ENCODE results near the gene NISCH.

Gene NISCH

DNA sequence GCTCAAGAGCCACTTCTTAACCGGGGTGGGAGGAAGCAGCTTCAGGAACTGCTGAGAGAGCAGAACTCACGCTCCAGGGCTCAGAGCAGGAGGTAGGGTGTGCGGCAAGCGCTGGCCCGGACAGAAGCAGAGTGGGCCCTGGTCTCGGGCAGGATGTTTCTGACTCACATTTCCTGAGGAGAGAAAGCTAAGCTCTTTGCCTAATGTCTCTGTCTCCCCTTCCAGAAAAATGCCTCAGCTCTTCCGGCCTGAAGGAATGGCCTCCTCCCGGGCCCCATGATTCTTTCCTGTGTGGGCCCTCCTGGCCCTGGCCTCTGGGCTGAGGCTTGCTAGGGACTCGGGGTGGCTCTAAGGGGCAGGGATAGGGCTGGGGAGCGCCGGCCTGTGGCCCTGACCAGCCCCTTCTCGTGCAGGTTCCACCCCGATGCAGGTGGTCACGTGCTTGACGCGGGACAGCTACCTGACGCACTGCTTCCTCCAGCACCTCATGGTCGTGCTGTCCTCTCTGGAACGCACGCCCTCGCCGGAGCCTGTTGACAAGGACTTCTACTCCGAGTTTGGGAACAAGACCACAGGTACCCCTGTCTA is 35.6 kb downstream of the NISCH start:
- DNase-seq (ENCODE audit: low spot score), result no peak

DNA sequence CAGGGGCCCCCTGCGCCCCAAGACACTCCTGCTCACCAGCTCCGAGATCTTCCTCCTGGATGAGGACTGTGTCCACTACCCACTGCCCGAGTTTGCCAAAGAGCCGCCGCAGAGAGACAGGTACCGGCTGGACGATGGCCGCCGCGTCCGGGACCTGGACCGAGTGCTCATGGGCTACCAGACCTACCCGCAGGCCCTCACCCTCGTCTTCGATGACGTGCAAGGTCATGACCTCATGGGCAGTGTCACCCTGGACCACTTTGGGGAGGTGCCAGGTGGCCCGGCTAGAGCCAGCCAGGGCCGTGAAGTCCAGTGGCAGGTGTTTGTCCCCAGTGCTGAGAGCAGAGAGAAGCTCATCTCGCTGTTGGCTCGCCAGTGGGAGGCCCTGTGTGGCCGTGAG is 36.7 kb downstream of the NISCH start:
- DNase-seq (ENCODE audit: low spot score), result no peak

DNA sequence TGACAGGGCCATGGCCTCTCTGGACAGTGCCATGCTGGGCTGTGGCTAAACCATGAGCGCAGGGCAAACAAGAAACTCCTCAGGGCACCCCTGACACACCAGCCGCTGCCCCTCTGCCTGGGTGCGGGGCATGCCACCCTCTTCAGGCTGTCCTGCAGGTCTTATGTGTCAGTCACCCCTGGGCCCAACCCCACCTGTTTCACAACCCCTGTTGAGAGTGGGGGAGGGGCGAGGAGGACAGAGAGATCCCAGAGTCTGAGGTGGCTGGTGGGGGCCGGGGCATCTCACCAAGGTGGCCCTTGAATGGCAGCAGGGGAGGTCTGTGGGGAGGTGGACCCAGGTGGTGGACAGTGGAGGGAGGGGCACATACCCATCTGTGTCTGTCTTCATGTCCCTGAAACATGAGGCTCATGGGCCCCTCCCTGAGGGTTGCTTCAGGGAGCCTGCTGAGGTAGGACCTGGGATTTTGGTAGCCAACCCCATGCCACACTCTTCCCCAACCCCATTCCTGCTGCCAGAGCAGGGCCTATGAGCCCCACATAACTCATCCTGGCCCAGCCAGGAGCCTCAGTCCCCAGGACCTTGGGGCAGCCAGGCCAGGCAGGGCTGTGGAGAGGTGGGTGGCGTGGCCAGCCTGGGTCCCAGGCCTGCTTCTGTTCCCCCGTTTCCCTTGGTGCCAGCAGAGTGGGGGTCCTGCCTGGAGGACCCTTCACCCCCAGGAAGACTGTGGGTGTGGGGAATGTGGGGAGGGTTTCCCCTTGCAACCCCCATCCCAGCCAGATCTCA is 38.0 kb downstream of the NISCH start:
- DNase-seq (ENCODE audit: low spot score), result no peak

DNA sequence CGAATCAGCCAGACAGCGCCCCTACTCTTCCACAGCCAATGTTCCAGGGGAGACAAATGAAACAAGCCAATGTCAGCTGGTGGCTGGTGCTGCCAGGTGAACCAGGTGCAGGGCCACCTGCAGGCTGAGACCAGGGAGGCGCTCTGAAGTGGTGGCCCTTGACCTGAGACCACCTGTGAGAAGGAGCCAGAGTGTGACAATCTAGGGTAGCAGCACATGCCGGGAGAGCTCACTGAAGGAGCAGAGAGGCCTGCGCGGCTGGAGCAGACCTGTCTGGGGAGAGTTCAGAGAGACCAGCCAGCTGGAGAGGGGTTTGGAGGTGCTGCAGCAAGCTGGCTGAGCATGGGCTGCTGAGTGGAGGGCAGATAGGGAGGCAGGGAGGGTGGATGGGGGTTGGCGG is 39.0 kb downstream of the NISCH start:
- DNase-seq (ENCODE audit: low spot score), result no peak

DNA sequence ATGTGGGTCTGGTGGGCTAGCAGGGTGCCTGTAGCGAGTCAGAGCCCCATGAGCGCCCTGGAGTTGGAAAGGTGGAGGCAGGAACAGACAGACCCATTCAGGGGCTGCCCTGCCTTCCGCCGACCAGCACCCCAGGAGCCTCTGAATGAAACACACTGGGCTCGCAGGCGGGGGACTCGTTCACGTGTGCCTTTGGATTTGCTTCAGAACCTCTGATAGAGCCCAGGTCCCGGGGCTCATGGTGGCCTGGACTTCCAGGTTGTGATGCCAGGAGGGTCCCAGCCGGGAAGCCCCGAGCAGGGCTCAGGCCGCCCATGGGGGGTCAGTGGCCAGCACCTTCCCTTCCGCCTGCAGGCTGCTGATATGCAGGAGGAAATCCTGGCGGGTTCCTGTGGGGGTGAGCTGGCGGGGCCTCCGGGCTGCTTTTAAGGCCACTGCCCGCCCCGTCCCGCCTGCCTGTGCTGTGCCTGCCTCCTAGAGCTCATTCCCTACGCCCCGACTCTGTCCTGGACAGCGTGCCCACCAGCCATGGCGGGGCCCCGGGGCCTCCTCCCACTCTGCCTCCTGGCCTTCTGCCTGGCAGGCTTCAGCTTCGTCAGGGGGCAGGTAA is 39.6 kb downstream of the NISCH start, which contains the start of gene STAB1:
TSS of gene STAB1 (plus strand) at position 453 of the 610 bp plus-strand sequence. CDS start at position 529, 76 bp downstream.
- no peak for DNase-seq (ENCODE audit: low spot score)

DNA sequence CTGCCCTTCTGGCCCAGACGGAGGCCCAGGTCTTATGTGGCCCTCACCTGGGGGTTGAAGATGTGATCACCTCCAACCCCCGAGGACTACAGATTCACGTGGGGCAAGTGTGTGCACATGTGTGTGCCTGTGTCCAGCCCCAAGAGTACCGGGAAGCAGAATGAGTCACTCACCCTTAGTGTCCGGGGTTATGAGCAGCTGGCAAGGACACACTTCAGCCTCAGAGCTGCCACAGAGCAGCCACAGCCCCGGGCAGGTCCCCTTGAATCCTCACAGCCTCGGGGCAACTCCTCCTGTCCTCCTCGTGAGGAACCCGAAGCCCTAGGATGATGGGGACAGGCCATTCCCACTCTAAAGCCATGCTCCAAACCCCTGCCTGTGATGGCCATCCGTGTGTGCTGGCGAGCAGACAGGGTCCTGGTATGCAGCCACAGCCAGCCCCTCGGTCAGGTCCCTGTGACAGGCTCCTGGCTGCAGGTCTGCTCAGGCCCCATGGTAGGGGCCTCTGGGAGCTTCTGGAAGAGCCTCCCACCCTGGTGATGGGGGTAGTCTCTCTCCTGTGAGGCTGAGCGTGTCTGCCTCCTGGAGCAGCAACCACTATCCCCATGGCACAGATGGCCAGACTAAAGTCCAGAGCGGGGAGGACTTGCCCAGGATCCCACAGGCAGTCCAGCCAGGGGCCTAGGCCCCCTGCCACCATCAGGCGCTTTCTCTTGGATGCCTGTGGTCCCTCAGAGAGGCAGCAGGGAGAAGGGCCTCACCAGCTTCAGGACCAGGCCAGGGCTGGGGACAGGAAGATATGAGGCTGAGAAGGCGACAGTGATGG is 40.6 kb downstream of the NISCH start:
- DNase-seq (ENCODE audit: low spot score), result no peak

DNA sequence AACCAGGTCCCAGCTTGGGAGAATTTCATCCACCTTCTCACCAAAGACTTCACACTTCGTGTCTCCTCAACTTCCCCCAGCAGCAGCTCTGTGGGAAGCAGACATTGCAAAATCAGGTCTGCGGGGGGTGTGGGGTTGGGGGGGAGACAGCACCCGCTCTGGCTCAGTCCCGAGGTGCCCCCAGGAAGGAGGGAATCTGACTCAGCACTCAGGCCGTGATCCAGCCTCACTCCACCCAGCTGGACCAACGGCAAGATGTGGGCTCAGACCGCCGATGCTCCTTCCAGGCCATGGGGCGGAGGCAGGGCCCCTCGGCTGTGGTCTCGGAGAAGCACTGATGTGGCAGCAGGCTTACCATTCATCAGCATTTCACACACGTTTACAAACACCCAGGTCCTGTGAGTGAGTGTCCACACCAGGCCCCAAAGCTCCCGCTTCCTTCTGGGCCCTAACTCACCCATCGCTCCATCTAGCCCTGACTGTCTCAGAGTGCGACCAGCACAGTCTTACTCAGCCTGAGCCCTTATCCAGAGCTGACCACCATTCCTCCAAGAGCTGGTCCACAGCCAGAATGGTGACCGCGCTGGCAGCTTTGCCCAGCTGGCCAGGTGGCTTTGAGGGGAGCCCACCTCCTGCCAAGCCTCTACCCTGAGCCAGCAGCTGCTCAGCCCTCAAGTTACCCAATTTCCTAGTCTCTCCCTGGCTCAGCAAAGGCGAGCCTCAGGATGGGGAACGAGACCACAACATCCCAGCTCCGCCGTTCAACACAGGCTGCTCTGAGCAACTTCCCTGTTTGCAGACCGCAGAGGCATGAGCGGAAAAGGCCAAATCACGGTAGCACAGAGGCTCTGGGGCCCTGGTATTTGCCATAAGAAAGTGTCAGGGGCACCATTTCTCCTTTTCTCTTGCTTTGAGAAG is 43.0 kb downstream of the NISCH start:
- no peak for DNase-seq (ENCODE audit: low spot score)

DNA sequence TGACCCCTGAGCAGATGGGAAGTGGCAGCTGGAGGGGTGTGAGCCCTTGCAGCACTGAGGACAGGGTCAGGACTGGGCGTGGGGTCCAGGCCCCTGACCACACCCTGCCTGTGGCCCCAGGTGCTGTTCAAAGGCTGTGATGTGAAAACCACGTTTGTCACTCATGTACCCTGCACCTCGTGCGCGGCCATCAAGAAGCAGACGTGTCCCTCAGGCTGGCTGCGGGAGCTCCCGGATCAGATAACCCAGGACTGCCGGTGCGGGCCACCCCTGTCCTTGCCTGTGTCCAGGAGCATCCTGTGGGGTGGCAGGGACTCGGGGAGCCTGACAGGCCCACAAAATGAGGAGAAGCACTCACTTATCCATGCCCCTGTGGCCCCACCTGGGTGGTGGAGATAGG is 45.6 kb downstream of the NISCH start:
- DNase-seq (ENCODE audit: low spot score), result no peak

DNA sequence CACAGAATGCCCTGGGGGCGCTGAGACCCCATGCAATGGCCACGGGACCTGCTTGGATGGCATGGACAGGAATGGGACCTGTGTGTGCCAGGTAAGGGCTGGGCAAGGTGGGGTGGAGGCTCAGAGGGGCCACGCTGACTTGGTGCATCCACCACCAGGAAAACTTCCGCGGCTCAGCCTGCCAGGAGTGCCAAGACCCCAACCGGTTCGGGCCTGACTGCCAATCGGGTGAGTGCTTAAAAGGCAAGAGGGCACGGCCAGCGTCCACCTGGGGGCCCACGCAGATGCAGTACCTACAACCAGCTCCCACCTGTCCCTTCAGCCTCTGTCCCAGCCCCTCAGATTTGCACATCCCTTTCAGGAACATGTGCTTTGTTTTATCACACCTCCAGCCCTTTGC is 46.6 kb downstream of the NISCH start:
- DNase-seq (ENCODE audit: low spot score), result no peak

DNA sequence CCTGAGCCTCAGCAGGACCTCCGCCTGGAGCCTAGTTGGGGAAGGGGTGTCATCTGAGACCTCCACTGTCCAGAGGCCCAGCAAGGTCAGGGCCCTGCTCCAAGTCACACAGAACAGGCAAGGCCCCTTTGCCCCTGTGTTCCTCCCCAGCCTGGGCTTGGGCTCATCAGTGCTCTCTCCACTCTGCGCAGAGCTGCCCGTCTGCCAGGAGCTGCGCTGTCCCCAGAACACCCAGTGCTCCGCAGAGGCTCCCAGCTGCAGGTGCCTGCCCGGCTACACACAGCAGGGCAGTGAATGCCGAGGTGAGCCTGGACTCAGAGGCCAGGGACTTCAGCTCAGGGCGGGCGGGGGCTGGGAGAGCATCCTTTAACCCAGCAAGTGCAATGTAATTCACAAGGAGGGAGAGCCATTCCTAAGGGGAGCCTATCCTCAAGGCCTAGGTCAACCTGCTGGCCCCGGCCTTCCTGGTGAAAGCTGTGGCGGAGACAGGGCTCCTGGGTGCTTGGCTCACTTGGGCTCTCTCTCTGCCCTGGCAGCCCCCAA is 47.5 kb downstream of the NISCH start:
- DNase-seq (ENCODE audit: low spot score), result no peak

DNA sequence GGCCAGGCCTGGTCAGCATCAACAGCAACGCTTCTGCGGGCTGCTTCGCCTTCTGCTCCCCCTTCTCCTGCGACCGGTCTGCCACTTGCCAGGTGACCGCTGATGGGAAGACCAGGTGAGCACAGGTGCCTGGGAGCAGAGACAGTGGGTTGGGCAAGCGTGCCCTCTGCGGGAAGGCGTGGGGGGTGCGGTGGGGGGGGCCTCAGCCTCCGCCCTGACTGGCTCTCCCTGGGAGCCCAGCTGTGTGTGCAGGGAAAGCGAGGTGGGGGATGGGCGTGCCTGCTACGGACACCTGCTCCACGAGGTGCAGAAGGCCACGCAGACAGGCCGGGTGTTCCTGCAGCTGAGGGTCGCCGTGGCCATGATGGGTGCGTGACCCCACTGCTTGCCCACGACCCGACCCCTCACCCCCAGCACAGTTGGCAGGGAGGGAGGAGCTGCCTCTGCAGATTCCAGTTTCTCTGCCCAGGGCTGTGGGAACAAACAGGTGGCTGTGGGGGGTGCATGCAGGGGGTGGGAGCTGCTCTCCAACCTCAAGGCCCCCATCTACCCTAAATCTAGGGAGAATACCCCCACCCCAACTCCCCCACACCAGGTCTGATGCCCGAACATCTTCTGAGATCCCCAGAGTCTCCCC is 48.5 kb downstream of the NISCH start:
- DNase-seq (ENCODE audit: low spot score), result no peak

DNA sequence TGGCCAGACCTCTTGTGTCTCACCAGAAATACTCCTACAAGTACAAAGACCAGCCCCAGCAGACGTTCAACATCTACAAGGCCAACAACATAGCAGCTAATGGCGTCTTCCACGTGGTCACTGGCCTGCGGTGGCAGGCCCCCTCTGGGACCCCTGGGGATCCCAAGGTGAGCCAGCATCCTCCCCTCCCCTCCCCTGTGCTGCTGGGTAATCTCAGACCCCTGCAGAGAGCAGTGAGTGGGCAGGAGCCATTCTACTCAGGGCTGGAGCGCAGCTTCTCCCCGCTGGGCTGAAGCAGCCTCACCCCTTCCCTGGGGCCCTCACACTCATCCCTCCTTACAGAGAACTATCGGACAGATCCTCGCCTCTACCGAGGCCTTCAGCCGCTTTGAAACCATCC is 49.6 kb downstream of the NISCH start:
- DNase-seq (ENCODE audit: low spot score), result no peak

DNA sequence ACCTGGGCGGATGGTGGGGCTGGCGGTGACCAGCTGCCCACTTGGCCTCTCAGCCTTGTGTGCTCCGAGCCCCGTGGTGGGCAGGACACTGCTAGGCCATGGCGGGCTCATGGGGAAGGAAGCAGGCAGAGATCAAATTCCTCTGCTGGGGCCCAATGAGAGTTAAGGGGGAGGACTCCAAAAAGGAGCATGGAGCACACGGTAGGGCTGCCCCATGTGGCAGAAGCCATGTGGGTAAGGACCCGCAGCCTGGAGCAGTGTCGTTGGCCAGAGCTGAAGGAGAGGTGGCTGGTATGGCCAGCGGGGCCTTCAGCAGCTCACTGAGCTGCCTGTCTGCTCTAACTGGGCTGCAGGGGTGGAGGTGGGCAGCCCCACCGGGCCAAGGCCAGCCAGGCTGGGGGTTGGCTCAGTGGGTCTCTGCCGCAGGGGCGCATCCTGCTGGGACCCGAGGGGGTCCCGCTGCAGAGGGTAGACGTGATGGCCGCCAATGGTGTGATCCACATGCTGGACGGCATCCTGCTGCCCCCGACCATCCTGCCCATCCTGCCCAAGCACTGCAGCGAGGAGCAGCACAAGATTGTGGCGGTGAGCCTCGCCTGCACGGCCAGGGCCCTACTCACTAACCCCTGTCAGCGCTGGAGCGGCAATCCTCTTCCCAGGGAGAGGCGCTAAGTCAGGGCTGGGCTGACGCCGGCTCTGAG is 51.0 kb downstream of the NISCH start:
- DNase-seq (ENCODE audit: low spot score), result no peak

DNA sequence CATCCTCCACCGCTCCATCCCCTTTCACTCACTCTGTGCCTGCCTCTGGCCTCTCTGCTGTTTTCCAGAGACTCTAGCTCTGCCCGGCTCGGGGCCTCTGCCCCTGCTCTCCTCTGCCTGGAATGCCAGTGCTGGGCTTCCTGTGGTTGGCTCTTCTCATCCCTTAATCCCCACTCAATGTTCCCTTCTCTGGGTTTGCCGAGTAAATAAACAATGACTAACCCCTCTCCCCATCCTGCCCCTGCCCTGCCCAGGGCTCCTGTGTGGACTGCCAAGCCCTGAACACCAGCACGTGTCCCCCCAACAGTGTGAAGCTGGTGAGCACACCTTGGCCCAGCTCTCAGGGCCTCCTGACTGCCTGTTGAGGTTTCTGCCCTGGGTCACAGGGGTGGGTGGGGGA is 52.0 kb downstream of the NISCH start:
- DNase-seq (ENCODE audit: low spot score), result no peak

DNA sequence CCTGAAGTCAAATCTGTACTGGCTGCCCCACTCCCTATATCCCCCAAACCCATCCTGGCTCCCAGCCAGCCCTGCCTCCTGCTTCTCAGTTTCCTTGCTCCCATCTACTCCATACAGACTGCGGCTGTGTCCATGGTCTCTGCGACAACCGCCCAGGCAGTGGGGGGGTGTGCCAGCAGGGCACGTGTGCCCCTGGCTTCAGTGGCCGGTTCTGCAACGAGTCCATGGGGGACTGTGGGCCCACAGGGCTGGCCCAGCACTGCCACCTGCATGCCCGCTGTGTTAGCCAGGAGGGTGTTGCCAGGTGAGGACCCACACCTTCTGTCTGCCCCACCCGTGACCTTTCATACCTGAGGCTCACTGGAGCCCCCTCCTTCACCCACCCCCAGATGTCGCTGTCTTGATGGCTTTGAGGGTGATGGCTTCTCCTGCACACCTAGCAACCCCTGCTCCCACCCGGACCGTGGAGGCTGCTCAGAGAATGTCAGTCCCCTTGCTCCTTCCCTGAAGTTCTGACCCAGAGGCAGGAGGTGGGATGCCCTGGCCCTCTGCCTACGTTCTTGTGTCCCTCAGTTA is 54.4 kb downstream of the NISCH start:
- no peak for DNase-seq (ENCODE audit: low spot score)

DNA sequence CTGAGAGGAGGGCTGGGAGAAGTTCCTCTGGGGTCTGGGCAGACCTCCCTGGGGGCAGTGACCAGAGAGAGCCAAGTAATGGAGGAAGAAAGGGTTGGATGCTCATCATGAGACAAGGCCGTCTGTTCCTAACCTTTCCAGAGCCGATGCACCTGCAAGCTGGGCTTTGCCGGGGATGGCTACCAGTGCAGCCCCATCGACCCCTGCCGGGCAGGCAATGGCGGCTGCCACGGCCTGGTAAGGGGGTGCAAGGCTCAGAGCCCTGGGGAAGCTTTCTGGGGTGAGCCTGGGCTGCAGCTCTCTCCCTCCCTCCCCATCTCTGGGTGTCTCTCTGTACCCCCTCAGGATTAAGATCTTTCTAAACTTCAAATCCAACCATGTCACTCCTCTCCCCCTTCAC is 56.1 kb downstream of the NISCH start:
- DNase-seq (ENCODE audit: low spot score), result no peak

DNA sequence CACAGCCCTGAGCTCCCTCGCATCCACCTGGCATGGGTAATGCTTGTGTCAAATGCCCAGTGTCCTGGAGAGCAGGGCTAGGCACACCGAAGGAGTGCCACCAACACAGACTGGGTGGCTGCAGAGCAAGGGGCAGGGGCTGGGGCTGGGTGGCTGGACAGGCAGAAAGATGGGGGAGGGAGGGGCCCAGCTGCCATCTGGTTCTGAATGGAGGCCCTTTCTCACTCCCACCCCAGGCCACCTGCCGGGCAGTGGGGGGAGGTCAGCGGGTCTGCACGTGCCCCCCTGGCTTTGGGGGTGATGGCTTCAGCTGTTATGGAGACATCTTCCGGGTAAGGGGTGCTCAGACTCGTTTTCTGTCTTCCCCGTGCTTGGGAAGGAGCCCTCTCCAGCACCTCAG is 56.7 kb downstream of the NISCH start:
- no peak for DNase-seq (ENCODE audit: low spot score)

DNA sequence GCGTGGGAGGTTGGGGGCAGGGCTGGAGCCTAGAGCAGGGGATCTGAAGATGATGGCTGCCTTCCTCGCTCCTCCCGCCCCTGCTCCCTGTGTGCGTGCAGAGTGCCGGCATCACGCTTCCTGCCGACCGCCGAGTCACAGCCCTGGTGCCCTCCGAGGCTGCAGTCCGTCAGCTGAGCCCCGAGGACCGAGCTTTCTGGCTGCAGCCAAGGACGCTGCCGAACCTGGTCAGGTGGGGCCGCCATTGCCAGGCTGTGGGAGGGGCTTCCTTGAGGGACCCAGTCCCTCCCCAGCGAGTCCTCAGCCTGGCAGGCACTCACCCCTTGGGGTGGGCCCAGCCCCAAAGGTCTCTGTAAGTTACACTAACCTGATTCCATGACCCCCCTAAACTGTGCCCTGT is 57.3 kb downstream of the NISCH start:
- DNase-seq (ENCODE audit: low spot score), result no peak

DNA sequence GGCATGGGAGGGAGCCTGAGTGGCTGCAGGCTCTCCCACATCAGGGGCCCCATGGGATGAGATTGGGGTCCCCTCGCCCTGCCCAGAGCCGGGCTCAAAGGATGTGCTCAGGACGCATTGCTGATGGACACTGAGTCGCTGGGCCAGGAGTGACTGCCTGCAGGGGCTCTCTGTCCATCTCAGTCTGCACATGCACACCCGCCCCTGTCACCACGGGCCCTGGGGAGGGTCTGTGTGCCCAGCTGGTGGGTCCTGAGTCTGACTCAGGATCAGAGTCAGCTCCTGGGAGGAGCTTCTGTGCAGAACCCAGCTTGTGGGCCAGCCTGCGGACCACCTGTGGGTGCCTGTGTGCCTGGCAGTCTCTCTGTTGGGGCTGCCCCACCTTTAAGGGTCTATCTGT is 57.9 kb downstream of the NISCH start:
- no peak for DNase-seq (ENCODE audit: low spot score)

DNA sequence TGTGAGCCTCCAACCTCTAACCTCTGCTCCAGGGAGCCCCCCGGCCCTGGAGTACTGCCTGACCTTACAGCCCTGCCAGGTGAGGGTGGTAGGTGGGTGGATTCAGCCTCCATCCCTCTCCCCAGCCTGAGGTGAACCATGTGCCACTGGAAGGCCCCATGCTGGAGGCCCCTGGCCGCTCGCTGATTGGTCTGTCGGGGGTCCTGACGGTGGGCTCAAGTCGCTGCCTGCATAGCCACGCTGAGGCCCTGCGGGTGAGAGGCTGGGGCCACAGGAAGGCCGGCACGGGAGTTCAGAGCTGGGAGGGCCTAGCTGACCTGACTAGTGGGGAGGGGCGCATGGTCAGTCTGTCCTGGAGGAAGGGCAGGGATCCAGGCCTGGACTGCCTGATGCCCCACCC is 59.2 kb downstream of the NISCH start:
- no peak for DNase-seq (ENCODE audit: low spot score)
